Renal cortex interstitium (tissue), 11 donors: ENCODE results near the gene ARAP1. TPM values are rescaled to one million over a fixed set of nuclear protein-coding genes. Genes with fewer than 3 reads are reported as not detected.

Source experiments
- DNase-seq, 11 donors: peaks; one replicate each; pipeline ENCODE4 v3.0.0-alpha.2; 2013; ENCODE audit warnings: low read depth in 9 of 11, low spot score in 4 of 11; ENCODE audit errors: extremely low read depth in 1 of 11
- polyA plus RNA-seq, 3 donors: library from polyadenylated mRNA; unstranded; fragments of 120-200 nt; gene quantifications; one replicate each; pipeline ENCODE4 v1.2.1, GENCODE V29; 2013; ENCODE audit not compliant: insufficient read length in 3 of 3

Gene ARAP1
- polyA plus RNA-seq, 3 donors: 59.6 to 89.1 (median 85.3) TPM

- no peak for DNase-seq
These were observed 17.5 kb upstream of the ARAP1 start for GRCh38 chr11:72769680-72770079.

DNA sequence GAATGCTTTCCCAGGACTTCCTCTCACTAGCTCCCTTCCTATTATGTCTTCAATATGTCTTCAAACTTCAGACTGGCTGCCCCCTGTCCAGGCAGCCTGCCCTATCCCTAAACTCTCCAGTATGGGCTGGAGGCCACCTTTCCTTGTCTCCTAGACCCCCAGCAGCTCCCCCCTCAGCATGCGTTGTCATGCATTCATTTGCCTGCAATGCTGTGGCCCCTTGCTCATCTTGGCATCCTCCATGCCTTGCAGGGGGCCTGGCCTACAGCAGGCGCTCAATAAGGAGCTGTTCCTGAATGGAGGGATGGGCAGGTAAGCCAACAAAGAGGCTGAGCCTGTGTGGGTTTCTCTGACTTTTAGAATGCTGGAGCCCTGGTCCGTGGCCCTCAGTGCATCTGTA, 16.4 kb upstream of the ARAP1 start:
- DNase-seq: no peak

GRCh38 chr11:72767203-72768062, 15.2 kb upstream of the ARAP1 start:
- DNase-seq: no peak

GRCh38 chr11:72766152-72766902, 14.1 kb upstream of the ARAP1 start:
- no peak for DNase-seq

GRCh38 chr11:72764503-72764902, 12.3 kb upstream of the ARAP1 start:
- DNase-seq: no peak

DNA sequence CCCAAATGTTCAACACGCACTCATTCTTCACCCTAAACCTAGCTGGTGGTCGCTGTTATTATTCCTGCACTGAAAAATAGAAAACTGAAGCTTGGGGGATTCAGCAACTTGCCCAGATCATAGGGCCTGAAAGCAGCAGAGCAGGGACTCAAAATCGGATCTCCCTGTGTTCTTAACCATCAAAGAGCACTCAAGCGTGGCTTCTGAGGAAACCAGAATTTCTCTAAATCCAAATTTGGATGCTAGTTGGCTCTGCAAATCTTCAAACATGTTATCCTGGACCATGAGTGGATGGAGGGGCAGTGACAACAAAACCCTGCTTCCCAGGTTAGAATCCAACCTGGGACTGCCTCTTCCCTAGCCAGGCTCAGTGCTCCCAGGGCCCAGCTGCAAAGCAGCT, 11.6 kb upstream of the ARAP1 start:
- DNase-seq: no peak

DNA sequence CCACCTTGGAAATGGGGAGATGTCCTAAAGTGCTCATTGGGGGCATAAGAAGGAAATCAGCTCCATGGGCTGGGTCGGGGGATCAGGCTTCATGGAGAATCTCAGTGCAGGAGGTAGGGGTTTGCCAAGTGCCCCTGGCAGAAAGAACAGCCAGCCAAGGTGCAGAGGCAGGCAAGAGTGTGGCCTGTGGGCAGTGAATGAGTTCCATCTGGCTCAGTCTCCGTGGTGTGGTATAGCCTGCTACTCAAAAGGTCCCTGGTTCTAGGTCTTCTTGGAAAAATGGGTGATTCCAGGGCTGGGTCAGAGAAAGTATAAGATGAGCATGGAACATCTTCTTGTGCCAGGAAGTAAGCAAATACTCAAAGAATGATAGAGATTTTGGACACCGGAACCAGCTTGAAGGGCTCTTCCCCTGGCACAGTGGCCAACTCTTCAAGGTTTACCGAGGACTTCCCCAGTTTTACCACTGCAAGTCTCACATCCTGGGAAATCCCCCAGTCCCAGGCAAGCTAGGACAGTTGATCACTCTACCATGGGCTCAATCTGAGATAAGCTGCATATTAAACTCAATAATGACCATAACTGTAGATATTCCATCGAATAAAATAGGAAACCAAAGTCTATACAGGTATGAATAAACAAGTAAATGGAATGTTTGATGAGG, 10.6 kb upstream of the ARAP1 start:
- no peak for DNase-seq

GRCh38 chr11:72760539-72761405, 8.6 kb upstream of the ARAP1 start:
- DNase-seq: no peak

- no peak for DNase-seq
These were observed 7.3 kb upstream of the ARAP1 start for GRCh38 chr11:72759468-72759985.

- peak in 7 of 11 donors; percentile 48 to 76 (median 67) for DNase-seq
These were observed 6.6 kb upstream of the ARAP1 start for GRCh38 chr11:72758690-72759389.

DNA sequence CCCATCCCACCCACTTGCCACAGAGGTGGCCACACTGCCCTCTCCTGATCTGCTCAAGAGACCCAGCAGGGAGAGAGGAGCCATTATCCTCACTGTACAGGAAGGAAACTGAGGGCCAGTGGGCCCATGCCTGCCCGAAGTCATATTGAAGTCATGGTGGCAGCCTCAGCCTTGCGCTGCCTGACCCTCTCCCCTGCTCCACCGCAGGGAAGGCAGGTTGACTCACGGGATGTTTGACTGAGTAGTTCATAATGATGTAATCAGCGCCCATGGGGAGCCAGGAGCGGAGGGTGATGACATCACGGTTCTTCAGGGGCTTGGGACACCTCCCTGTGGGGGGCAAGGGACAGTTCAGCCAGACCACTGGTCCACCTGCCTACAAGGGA, 6.1 kb upstream of the ARAP1 start:
- DNase-seq: no peak

DNA sequence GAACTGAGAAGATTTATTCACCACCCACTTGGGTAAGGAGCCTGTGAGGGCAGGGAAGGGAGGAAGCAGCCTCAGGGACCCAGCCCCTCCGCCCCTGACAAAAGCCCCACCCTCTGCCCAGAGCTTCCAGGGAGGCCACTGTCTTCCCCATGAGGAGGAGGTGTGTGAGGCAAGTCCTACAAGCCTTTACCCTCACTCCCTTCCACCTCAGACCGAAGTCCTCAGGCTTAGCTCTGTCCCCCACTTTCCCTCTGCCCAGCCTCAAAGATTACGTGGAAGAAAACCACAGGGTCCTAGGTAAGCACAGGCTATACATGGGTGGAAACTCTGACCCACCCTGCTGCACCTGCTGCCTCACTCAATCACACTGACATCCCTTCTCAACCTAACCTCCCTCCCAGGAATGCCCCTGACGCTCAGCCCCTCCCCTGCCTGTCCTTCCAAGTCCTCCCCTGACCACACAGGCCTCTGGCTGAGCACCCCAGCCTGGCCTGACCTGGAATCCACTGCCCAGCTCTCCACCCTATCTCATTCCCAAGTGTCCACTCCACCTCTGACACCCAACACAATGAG, 3.6 kb upstream of the ARAP1 start:
- no peak for DNase-seq

DNA sequence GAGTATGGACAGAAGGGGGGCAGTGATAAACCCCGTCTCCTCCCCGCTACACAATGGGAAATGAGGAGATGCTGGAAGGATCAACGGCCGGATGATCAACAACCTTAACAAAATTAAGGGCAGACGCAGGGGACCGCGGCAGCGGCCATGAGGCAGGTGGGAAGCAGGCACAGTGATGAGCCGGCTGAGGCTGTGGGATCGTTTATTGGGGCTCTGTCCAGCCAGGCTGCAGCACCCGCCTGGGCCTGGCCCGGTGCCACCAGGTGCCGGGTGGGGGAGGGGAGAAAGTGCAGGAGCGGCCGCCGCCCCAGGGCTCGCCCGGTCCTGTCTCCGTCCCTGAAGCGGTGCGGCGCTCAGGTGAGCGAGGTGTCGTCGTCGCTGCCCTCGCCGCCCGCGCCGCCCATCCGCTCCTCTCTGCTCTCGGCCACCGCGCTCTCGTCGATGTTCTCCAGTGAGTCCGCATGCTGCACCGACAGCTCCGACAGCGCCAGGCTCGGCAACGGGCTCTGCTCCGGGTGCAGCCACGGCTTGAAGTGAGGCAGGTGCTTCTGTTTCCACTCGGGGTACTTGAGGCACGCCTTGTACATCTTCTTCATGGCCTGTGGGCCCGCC, 2.4 kb upstream of the ARAP1 start:
- DNase-seq: no peak

DNA sequence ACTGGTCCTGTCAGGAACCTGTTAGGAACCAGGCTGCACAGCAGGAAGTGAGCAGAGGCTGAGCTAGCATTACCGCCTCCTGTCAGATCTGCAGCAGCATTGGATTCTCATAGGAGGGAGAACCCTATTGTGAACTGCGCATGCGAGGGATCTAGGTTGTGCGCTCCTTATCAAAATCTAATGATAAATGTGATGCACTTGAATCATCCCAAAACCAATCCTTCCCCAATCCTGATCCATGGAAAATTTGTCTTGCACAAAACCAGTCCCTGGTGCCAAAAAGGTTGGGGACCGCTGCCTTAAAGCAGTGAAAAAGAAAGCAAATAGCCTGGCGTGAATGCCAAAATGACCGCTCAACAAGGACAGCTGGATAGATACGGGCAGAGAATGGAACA, 1.9 kb upstream of the ARAP1 start:
- no peak for DNase-seq

- DNase-seq: no peak
These were observed 1.3 kb upstream of the ARAP1 start for GRCh38 chr11:72753341-72754148.
